Measurements from ENCODE around the gene CYBRD1.

GRCh38 chr2:171479154-171479814 lies 43.0 kb upstream of the CYBRD1 start:
- no peak for TF ChIP-seq CTCF (IDR thresholded peaks at IDR 0.05)
- no peak for TF ChIP-seq POLR2A (IDR thresholded peaks at IDR 0.05)
- TF ChIP-seq POLR2AphosphoS5 (IDR thresholded peaks at IDR 0.05; ENCODE audit: insufficient read depth in 1 of 2, low read depth in 1 of 2): no peak
